ENCODE measurements around the gene TGFA.
"Not testable (repeated sequence)": the region's sequence is repeated elsewhere in the genome, so short reads cannot be mapped to it uniquely, and the experiment has no call there.

Gene TGFA

GRCh38 chr2:70496819-70497218 lies 56.8 kb downstream of the TGFA start:
- no peak for DNase-seq

GRCh38 chr2:70494293-70494886 lies 59.2 kb downstream of the TGFA start:
- no peak for DNase-seq

- DNase-seq: no peak
Observed at GRCh38 chr2:70490381-70490780, 63.2 kb downstream of the TGFA start.

GRCh38 chr2:70489165-70489564 lies 64.5 kb downstream of the TGFA start:
- no peak for DNase-seq

- DNase-seq: no peak
Observed at GRCh38 chr2:70484086-70484485, 69.5 kb downstream of the TGFA start.

- no peak for DNase-seq
Observed at GRCh38 chr2:70482401-70482800, 71.2 kb downstream of the TGFA start.

GRCh38 chr2:70480468-70480867 lies 73.2 kb downstream of the TGFA start:
- no peak for DNase-seq

- DNase-seq: no peak
Observed at GRCh38 chr2:70479816-70480215, 73.8 kb downstream of the TGFA start.

- no peak for DNase-seq
Observed at GRCh38 chr2:70477441-70477844, 76.2 kb downstream of the TGFA start.

GRCh38 chr2:70475266-70475665 lies 78.4 kb downstream of the TGFA start:
- DNase-seq: no peak

GRCh38 chr2:70474256-70474848 lies 79.3 kb downstream of the TGFA start:
- DNase-seq: no peak

- DNase-seq: no peak
Observed at GRCh38 chr2:70473101-70473722, 80.4 kb downstream of the TGFA start.

GRCh38 chr2:70472221-70472890 lies 81.3 kb downstream of the TGFA start:
- no peak for DNase-seq

- DNase-seq: no peak
Observed at GRCh38 chr2:70471129-70471528, 82.5 kb downstream of the TGFA start.

- no peak for DNase-seq
Observed at GRCh38 chr2:70469961-70470360, 83.7 kb downstream of the TGFA start.

- DNase-seq: no peak
Observed at GRCh38 chr2:70469435-70469834, 84.2 kb downstream of the TGFA start.

- DNase-seq: no peak
Observed at GRCh38 chr2:70468878-70469277, 84.7 kb downstream of the TGFA start.

- DNase-seq: no peak
Observed at GRCh38 chr2:70467831-70468779, 85.5 kb downstream of the TGFA start.

- no peak for DNase-seq
Observed at GRCh38 chr2:70467237-70467636, 86.4 kb downstream of the TGFA start.

- DNase-seq: not testable (repeated sequence)
Observed at GRCh38 chr2:70466647-70467046, 87.0 kb downstream of the TGFA start.

GRCh38 chr2:70463997-70464396 lies 89.6 kb downstream of the TGFA start:
- DNase-seq: no peak

- no peak for DNase-seq
Observed at GRCh38 chr2:70463581-70463980, 90.0 kb downstream of the TGFA start.
